ENCODE results near the gene SCNN1A. TPM values are rescaled to one million over a fixed set of nuclear protein-coding genes. Genes with fewer than 3 reads are reported as not detected.

SCNN1A gene
- total and polyA plus RNA-seq, 2 experiments from 2014 or later, result 21.7 to 28.4 TPM

DNA sequence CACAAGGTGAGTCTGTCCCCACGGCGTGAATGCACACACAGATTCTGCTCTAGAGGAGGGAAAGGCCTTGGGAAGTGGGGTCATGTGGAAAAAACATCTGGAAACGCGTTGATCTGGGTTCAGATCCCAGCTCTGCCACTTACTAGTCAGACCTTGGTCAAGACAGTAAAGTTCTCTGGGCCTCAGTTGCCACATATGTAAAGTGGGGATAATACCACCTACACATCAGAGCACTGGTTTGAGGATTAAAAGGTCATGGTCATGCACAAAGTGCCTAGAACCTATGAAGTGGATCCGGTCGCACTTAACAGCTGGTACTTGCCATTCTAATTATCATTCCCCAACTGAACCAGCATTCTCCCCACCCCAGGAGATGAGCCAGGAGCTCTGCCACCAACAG is 60.2 kb downstream of the SCNN1A start:
- Histone ChIP-seq H3K4me2 (no peak overlapping the region), H3K9me3 (ENCODE audit: low read depth) (no peaks in the 10 kb centered on the region), H3K27ac (no peak overlapping the region), H3K27me3 (no peaks in the 10 kb centered on the region), H2AFZ (no peak overlapping the region), H3K79me2 (peaks cover 6% of the 10 kb centered on the region), H3K9me2 (replicated peaks; ENCODE audit: insufficient read depth) (no peaks in the 10 kb centered on the region), H4K20me1 (ENCODE audit: insufficient read depth, poor library complexity, severe bottlenecking) (no peaks in the 10 kb centered on the region), H3K4me3 (no peak overlapping the region), H3K4me1 (ENCODE audit: insufficient read depth) (peaks cover 26% of the 10 kb centered on the region), H3K36me3 (replicated peaks; ENCODE audit: insufficient read depth, low read depth) (no peaks in the 10 kb centered on the region)
- WGBS (ENCODE audit: low lambda C conversion rate, missing lambda C conversion rate), result 93% methylated on average over 6 of the region's 6 CpGs
- DNase-seq (ENCODE audit: low spot score), result no peak
- TF ChIP-seq EZH2phosphoT487 (IDR thresholded peaks at IDR 0.05; ENCODE audit: low read depth, severe bottlenecking, unreplicated experiment), result no peak
- TF ChIP-seq EZH2 (IDR thresholded peaks at IDR 0.05; ENCODE audit: borderline replicate concordance), result no peak
- TF ChIP-seq, protein P1, sequence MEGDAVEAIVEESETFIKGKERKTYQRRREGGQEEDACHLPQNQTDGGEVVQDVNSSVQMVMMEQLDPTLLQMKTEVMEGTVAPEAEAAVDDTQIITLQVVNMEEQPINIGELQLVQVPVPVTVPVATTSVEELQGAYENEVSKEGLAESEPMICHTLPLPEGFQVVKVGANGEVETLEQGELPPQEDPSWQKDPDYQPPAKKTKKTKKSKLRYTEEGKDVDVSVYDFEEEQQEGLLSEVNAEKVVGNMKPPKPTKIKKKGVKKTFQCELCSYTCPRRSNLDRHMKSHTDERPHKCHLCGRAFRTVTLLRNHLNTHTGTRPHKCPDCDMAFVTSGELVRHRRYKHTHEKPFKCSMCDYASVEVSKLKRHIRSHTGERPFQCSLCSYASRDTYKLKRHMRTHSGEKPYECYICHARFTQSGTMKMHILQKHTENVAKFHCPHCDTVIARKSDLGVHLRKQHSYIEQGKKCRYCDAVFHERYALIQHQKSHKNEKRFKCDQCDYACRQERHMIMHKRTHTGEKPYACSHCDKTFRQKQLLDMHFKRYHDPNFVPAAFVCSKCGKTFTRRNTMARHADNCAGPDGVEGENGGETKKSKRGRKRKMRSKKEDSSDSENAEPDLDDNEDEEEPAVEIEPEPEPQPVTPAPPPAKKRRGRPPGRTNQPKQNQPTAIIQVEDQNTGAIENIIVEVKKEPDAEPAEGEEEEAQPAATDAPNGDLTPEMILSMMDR (IDR thresholded peaks at IDR 0.05; ENCODE audit: poor library complexity), result no peak

- H3K9me2 ChIP-seq (replicated peaks; ENCODE audit: insufficient read depth), result no peaks in the 10 kb centered on the region
- TF ChIP-seq EZH2 (IDR thresholded peaks at IDR 0.05; ENCODE audit: borderline replicate concordance) (no peak), EZH2phosphoT487 (IDR thresholded peaks at IDR 0.05; ENCODE audit: low read depth, severe bottlenecking, unreplicated experiment) (no peak)
- TF ChIP-seq, protein P1 (IDR thresholded peaks at IDR 0.05; ENCODE audit: poor library complexity), result no peak
- H4K20me1 ChIP-seq (ENCODE audit: insufficient read depth, poor library complexity, severe bottlenecking), result no peaks in the 10 kb centered on the region
- no peak overlapping the region for H2AFZ ChIP-seq
- H3K36me3 ChIP-seq (replicated peaks; ENCODE audit: insufficient read depth, low read depth), result no peaks in the 10 kb centered on the region
- no peak overlapping the region for H3K27ac ChIP-seq
- 85% methylated on average over 9 of the region's 9 CpGs for WGBS (ENCODE audit: low lambda C conversion rate, missing lambda C conversion rate)
- H3K4me2 ChIP-seq, result no peak overlapping the region
- H3K9me3 ChIP-seq (ENCODE audit: low read depth), result no peaks in the 10 kb centered on the region
- no peak for DNase-seq (ENCODE audit: low spot score)
- H3K27me3 ChIP-seq, result no peaks in the 10 kb centered on the region
- peaks cover 30% of the 10 kb centered on the region for H3K4me1 ChIP-seq (ENCODE audit: insufficient read depth)
- H3K4me3 ChIP-seq, result no peak overlapping the region
- peaks cover 6% of the 10 kb centered on the region for H3K79me2 ChIP-seq
These were observed 60.6 kb downstream of the SCNN1A start for GRCh38 chr12:6314776-6315175.

DNA sequence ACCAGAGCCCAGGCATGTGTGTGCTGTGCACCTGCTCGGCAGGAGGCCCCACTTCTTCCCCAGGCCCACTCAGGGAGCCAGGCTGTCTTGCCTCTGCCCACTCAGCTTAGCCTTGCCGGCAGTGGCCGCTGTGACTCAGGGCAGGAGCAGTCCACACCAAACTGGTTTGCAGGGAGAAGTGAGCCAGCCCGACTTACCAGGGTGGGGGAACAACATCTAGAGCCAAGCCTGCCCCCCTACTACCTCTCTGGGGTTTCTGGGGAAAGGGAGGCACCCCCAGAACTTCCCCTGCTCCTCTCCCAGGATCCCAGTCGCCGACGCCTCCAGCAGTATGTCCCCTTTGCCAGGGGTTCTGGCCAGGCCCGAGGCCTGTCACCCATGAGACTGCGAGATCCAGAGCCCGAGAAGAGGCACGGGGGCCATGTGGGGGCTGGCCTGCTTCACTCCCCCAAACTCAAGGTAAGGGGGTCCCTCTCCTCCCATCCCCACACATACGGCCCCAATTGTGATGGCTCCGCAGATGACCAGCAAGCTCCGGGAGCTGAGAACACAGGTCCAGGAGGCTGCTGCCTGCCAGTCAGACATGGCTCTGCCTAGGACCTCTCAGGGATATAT is 61.9 kb downstream of the SCNN1A start:
- no peaks in the 10 kb centered on the region for H3K9me2 ChIP-seq (replicated peaks; ENCODE audit: insufficient read depth)
- no peaks in the 10 kb centered on the region for H3K27me3 ChIP-seq
- H4K20me1 ChIP-seq (ENCODE audit: insufficient read depth, poor library complexity, severe bottlenecking), result no peaks in the 10 kb centered on the region
- peak; percentile 5 for DNase-seq (ENCODE audit: low spot score)
- H3K4me1 ChIP-seq (ENCODE audit: insufficient read depth), result peaks cover 42% of the 10 kb centered on the region
- H3K27ac ChIP-seq, result peak overlapping the region; percentile 100
- peak overlapping the region; percentile 85 for H3K4me2 ChIP-seq
- H3K9me3 ChIP-seq (ENCODE audit: low read depth), result no peaks in the 10 kb centered on the region
- no peak overlapping the region for H3K4me3 ChIP-seq
- WGBS (ENCODE audit: low lambda C conversion rate, missing lambda C conversion rate), result 90% methylated on average over 14 of the region's 14 CpGs
- TF ChIP-seq EZH2phosphoT487 (IDR thresholded peaks at IDR 0.05; ENCODE audit: low read depth, severe bottlenecking, unreplicated experiment), result no peak
- H3K79me2 ChIP-seq, result peaks cover 6% of the 10 kb centered on the region
- H2AFZ ChIP-seq, result no peak overlapping the region
- no peaks in the 10 kb centered on the region for H3K36me3 ChIP-seq (replicated peaks; ENCODE audit: insufficient read depth, low read depth)

DNA sequence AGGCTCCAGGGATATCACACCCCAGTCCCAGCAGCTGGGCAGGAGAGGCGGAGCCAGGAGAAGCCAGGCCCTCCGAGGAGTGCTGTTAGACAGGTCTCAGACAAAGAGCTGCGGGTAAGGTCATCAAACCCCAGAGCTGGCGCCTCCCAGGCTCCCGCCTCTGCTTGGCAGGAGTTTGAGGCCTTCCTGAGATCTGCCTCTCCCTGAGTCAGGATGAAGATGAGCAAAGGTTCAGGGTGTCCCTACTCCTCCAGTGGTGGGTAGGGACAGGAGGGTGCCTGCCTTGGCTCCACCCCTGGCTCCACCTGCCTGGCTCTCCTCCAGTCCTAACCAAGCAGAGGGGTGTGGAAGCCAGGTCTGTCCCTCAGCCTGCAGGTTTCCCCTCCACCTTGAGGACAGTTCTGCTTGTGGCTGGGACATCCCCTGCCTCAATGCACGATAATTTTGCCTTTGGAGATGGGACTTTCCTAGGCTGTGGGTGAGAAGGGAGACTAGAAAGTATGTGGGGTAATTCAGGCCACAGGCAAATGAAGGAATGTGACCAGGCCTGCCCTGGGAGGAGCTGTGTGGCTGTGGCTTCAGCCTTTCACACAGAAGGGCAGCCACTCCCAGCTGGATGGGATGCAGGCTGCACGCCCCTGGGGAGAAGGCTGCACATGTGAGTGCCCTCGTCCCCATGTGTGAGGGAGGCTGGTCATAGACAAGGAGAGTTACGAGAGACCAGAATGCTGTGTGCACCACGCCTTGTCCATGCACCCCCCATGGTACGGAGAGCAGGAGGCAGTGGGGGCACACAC is 62.6 kb downstream of the SCNN1A start:
- H3K27ac ChIP-seq, result peak overlapping the region; percentile 100
- no peak overlapping the region for H3K4me3 ChIP-seq
- no peaks in the 10 kb centered on the region for H4K20me1 ChIP-seq (ENCODE audit: insufficient read depth, poor library complexity, severe bottlenecking)
- H3K9me3 ChIP-seq (ENCODE audit: low read depth), result no peaks in the 10 kb centered on the region
- TF ChIP-seq, protein P1 (IDR thresholded peaks at IDR 0.05; ENCODE audit: poor library complexity), result no peak
- TF ChIP-seq EZH2 (IDR thresholded peaks at IDR 0.05; ENCODE audit: borderline replicate concordance) (no peak), EZH2phosphoT487 (IDR thresholded peaks at IDR 0.05; ENCODE audit: low read depth, severe bottlenecking, unreplicated experiment) (no peak)
- DNase-seq (ENCODE audit: low spot score), result peak; percentile 83
- peaks cover 6% of the 10 kb centered on the region for H3K79me2 ChIP-seq
- peak overlapping the region; percentile 85 for H3K4me2 ChIP-seq
- H3K36me3 ChIP-seq (replicated peaks; ENCODE audit: insufficient read depth, low read depth), result no peaks in the 10 kb centered on the region
- 74% methylated on average over 11 of the region's 11 CpGs for whole genome bisulfite sequencing (ENCODE audit: low lambda C conversion rate, missing lambda C conversion rate)
- peaks cover 42% of the 10 kb centered on the region for H3K4me1 ChIP-seq (ENCODE audit: insufficient read depth)
- H2AFZ ChIP-seq, result no peak overlapping the region
- no peaks in the 10 kb centered on the region for H3K27me3 ChIP-seq
- H3K9me2 ChIP-seq (replicated peaks; ENCODE audit: insufficient read depth), result no peaks in the 10 kb centered on the region
